ENCODE data around the gene CLUH.

Gene CLUH

GRCh38 chr17:2716649-2717048 is 5.1 kb upstream of the CLUH start:
- no peak for FAIRE-seq

- FAIRE-seq, result no peak
Observed at GRCh38 chr17:2713881-2714280, 2.3 kb upstream of the CLUH start.

- no peak for FAIRE-seq
Observed at GRCh38 chr17:2712300-2713043, 908 bp upstream of the CLUH start.

GRCh38 chr17:2710803-2711607 is 559 bp downstream of the CLUH start:
- no peak for FAIRE-seq

GRCh38 chr17:2710071-2710802 is 1.3 kb downstream of the CLUH start:
- no peak for FAIRE-seq

GRCh38 chr17:2709183-2709661 is 2.3 kb downstream of the CLUH start:
- FAIRE-seq, result no peak

GRCh38 chr17:2708585-2709182 is 2.9 kb downstream of the CLUH start:
- FAIRE-seq, result no peak

- no peak for FAIRE-seq
Observed at GRCh38 chr17:2707721-2708584, 3.6 kb downstream of the CLUH start.

GRCh38 chr17:2706911-2707510 is 4.6 kb downstream of the CLUH start:
- no peak for FAIRE-seq

GRCh38 chr17:2705888-2706795 is 5.4 kb downstream of the CLUH start:
- FAIRE-seq, result no peak

- FAIRE-seq, result no peak
Observed at GRCh38 chr17:2705263-2705662, 6.3 kb downstream of the CLUH start.

GRCh38 chr17:2704890-2705248 is 6.7 kb downstream of the CLUH start:
- no peak for FAIRE-seq

- no peak for FAIRE-seq
Observed at GRCh38 chr17:2704031-2704889, 7.3 kb downstream of the CLUH start.

- no peak for FAIRE-seq
Observed at GRCh38 chr17:2703606-2704005, 8.0 kb downstream of the CLUH start.

GRCh38 chr17:2703181-2703580 is 8.4 kb downstream of the CLUH start:
- FAIRE-seq, result no peak

- no peak for FAIRE-seq
Observed at GRCh38 chr17:2701996-2702741, 9.4 kb downstream of the CLUH start.

GRCh38 chr17:2701161-2701995 is 10.2 kb downstream of the CLUH start:
- FAIRE-seq, result no peak

Data from endometrium (tissue), 2 donors.